H1 (cell line): ENCODE results near the gene DOC2A. TPM values are rescaled to one million over a fixed set of nuclear protein-coding genes. Genes with fewer than 3 reads are reported as not detected.

Experiments
- CTCF ChIA-PET: fragments of 300-600 bp; sonication (Branson Sonifier 250); formaldehyde crosslinking; loops from one replicate; lab custom pipeline; 2021; ENCODE audit not compliant: partially characterized antibody; lab: Charles Lee
- POLR2A ChIA-PET: fragments of 300-600 bp; sonication (Branson Sonifier 250); formaldehyde crosslinking; loops from one replicate; lab custom pipeline; 2021; ENCODE audit warnings: inconsistent platforms; ENCODE audit not compliant: partially characterized antibody; lab: Charles Lee
- DNase-seq, 2 experiments: peaks; one replicate each; pipeline versions ENCODE4 v3.0.0 to v3.0.0-alpha.2; 2010 to 2022; ENCODE audit warnings: low spot score in 2 of 2, low read depth in 1 of 2, mixed read lengths in 1 of 2
- FAIRE-seq: peaks from 2 replicates; lab custom pipeline; 2011; peaks lifted over from hg19 to GRCh38; lab: Jason Lieb, UNC
- H2AFZ ChIP-seq: 2 replicates; pipeline ENCODE4 v1.8.1; 2012; ENCODE audit warnings: low read length, inconsistent platforms
- H2AK5ac ChIP-seq: 2 replicates; pipeline ENCODE4 v1.6.1; 2013; ENCODE audit warnings: low read depth, low read length
- H2BK120ac ChIP-seq: replicated peaks from 2 replicates; pipeline ENCODE3; 2013; ENCODE audit warnings: low read depth, low read length, inconsistent platforms
- H2BK12ac ChIP-seq: 2 replicates; pipeline ENCODE4 v1.6.1; 2013; ENCODE audit warnings: low read depth, low read length
- H2BK15ac ChIP-seq: 2 replicates; pipeline ENCODE4 v1.6.1; 2013; ENCODE audit warnings: low read length
- H2BK20ac ChIP-seq: 2 replicates; pipeline ENCODE4 v1.6.1; 2013; ENCODE audit warnings: low read length
- H2BK5ac ChIP-seq: 2 replicates; pipeline ENCODE4 v1.6.1; 2013; ENCODE audit warnings: low read depth, low read length
- H3K14ac ChIP-seq: 2 replicates; pipeline ENCODE4 v1.6.1; 2013; ENCODE audit warnings: inconsistent platforms; ENCODE audit not compliant: insufficient read length
- H3K18ac ChIP-seq: 2 replicates; pipeline ENCODE4 v1.6.1; 2013; ENCODE audit warnings: low read length; ENCODE audit errors: extremely low read depth
- H3K23ac ChIP-seq: 2 replicates; pipeline ENCODE4 v1.6.1; 2013; ENCODE audit warnings: inconsistent platforms; ENCODE audit not compliant: insufficient read length
- H3K23me2 ChIP-seq: 2 replicates; pipeline ENCODE4 v1.6.1; 2013; ENCODE audit warnings: low read depth, low read length
- H3K27ac ChIP-seq: 2 replicates; pipeline ENCODE4 v1.6.1; 2011; ENCODE audit warnings: low read depth, low read length, inconsistent platforms
- H3K27me3 ChIP-seq, 4 experiments: replicated peaks in 1 of 4; 1 replicate in 1 of 4; 2 replicates in 3 of 4; pipeline versions ENCODE4 v1.6.1 to v1.8.1; 2011 to 2013; ENCODE audit warnings: low read length in 3 of 4, mild to moderate bottlenecking in 3 of 4, inconsistent platforms in 2 of 4, mixed read lengths in 2 of 4, moderate library complexity in 1 of 4; ENCODE audit not compliant: control insufficient read depth in 3 of 4, insufficient read depth in 3 of 4; ENCODE audit errors: extremely low read depth in 1 of 4
- H3K36me3 ChIP-seq, 4 experiments: 2 replicates each; pipeline versions ENCODE4 v1.6.1 to v1.8.1; 2011 to 2013; ENCODE audit warnings: mild to moderate bottlenecking in 4 of 4, low read length in 3 of 4, moderate library complexity in 2 of 4, control low read depth in 1 of 4, inconsistent platforms in 1 of 4; ENCODE audit not compliant: insufficient read depth in 4 of 4, control insufficient read depth in 2 of 4
- H3K4ac ChIP-seq: replicated peaks from 2 replicates; pipeline ENCODE3; 2013; ENCODE audit warnings: low read length, low read depth, mixed read lengths, inconsistent platforms; ENCODE audit not compliant: insufficient read length
- H3K4me1 ChIP-seq, 4 experiments: replicated peaks in 1 of 4; 1 replicate in 1 of 4; 2 replicates in 3 of 4; pipeline versions ENCODE4 v1.6.1 to v1.8.1; 2011 to 2013; ENCODE audit warnings: low read length in 3 of 4, inconsistent platforms in 2 of 4, mixed read lengths in 1 of 4; ENCODE audit not compliant: insufficient read depth in 4 of 4, control insufficient read depth in 3 of 4
- H3K4me2 ChIP-seq, 2 experiments: 2 replicates each; pipeline versions ENCODE4 v1.6.1 to v1.8.1; 2011 to 2013; ENCODE audit warnings: low read depth in 2 of 2, low read length in 2 of 2, control low read depth in 1 of 2, inconsistent platforms in 1 of 2, mild to moderate bottlenecking in 1 of 2; ENCODE audit not compliant: insufficient read depth in 1 of 2
- H3K4me3 ChIP-seq, 4 experiments: fragments of 200-600, 300-600 bp in 1 of 4; sonication (generic), shearing (Covaris generic), sonication (Bioruptor Twin) in 1 of 4; 2 replicates each; pipeline versions ENCODE4 v1.5.1 to v1.8.1; 2011 to 2016; ENCODE audit warnings: low read length in 4 of 4, low read depth in 3 of 4, control low read depth in 2 of 4, inconsistent platforms in 2 of 4, mild to moderate bottlenecking in 2 of 4, mixed read lengths in 1 of 4, moderate library complexity in 1 of 4; ENCODE audit not compliant: insufficient read depth in 2 of 4; ENCODE audit errors: extremely low read depth in 1 of 4
- H3K56ac ChIP-seq: replicated peaks from 2 replicates; pipeline ENCODE3; 2013; ENCODE audit warnings: low read depth, mild to moderate bottlenecking, mixed read lengths, low read length, inconsistent platforms; ENCODE audit not compliant: insufficient read length
- H3K79me1 ChIP-seq: 2 replicates; pipeline ENCODE4 v1.6.1; 2013; ENCODE audit warnings: low read depth, low read length, control low read depth
- H3K79me2 ChIP-seq, 2 experiments: 2 replicates each; pipeline versions ENCODE4 v1.6.1 to v1.8.1; 2012 to 2013; ENCODE audit warnings: low read length in 2 of 2, mild to moderate bottlenecking in 2 of 2, inconsistent platforms in 1 of 2; ENCODE audit not compliant: insufficient read depth in 2 of 2, control insufficient read depth in 1 of 2
- H3K9ac ChIP-seq, 4 experiments: replicated peaks in 1 of 4; 1 replicate in 1 of 4; 2 replicates in 3 of 4; pipeline versions ENCODE4 v1.6.1 to v1.8.1; 2011 to 2013; ENCODE audit warnings: low read depth in 3 of 4, low read length in 3 of 4, control low read depth in 2 of 4, mild to moderate bottlenecking in 2 of 4, moderate library complexity in 2 of 4, inconsistent platforms in 1 of 4; ENCODE audit errors: extremely low read depth in 1 of 4
- H3K9me3 ChIP-seq, 2 experiments: 2 replicates each; pipeline versions ENCODE4 v1.6.1 to v1.8.1; 2012 to 2013; ENCODE audit warnings: mild to moderate bottlenecking in 2 of 2, moderate library complexity in 2 of 2, control low read depth in 1 of 2, inconsistent platforms in 1 of 2, low read depth in 1 of 2, low read length in 1 of 2, mixed read lengths in 1 of 2; ENCODE audit not compliant: insufficient read depth in 2 of 2
- H4K20me1 ChIP-seq, 2 experiments: replicated peaks in 1 of 2; 2 replicates each; pipeline versions ENCODE3 to v1.8.1; 2011 to 2013; ENCODE audit warnings: inconsistent platforms in 2 of 2, low read length in 2 of 2, mild to moderate bottlenecking in 1 of 2; ENCODE audit not compliant: insufficient read depth in 2 of 2, control insufficient read depth in 1 of 2
- H4K5ac ChIP-seq: 2 replicates; pipeline ENCODE4 v1.6.1; 2013; ENCODE audit warnings: low read length, low read depth, mixed read lengths, inconsistent platforms; ENCODE audit not compliant: insufficient read length
- H4K8ac ChIP-seq: 2 replicates; pipeline ENCODE4 v1.8.0; 2013; ENCODE audit warnings: mild to moderate bottlenecking, moderate library complexity, low read length, inconsistent platforms; ENCODE audit not compliant: insufficient read depth; ENCODE audit errors: extremely low read depth
- H4K91ac ChIP-seq: replicated peaks from 2 replicates; pipeline ENCODE3; 2013; ENCODE audit warnings: low read length, mixed read lengths, inconsistent platforms; ENCODE audit not compliant: insufficient read length
- CBX5 ChIP-seq: fragments of 300-800, 300-1000 bp; sonication (generic); IDR thresholded peaks from 2 replicates; pipeline ENCODE4 v1.7.1; 2016; ENCODE audit warnings: antibody characterized with exemption, low read length, low read depth
- CEBPB ChIP-seq: IDR thresholded peaks from 2 replicates; pipeline ENCODE4 v1.6.1; 2012; ENCODE audit warnings: low read depth, low read length
- E2F6 ChIP-seq: IDR thresholded peaks from 2 replicates; pipeline ENCODE4 v1.6.1; 2012; ENCODE audit warnings: inconsistent platforms
- GTF2F1 ChIP-seq: IDR thresholded peaks from 2 replicates; pipeline ENCODE4 v1.6.1; 2012; ENCODE audit warnings: low read depth, low read length, improper control_type of control experiment, borderline replicate concordance
- KDM4A ChIP-seq: IDR thresholded peaks from one replicate; pipeline ENCODE4 v1.7.1; 2012; ENCODE audit warnings: low read depth, mild to moderate bottlenecking, moderate library complexity, low read length, inconsistent platforms; ENCODE audit not compliant: severe bottlenecking
- KDM5A ChIP-seq: fragments of 200-600 bp; IDR thresholded peaks from 2 replicates; pipeline ENCODE4 v1.7.1; 2012; ENCODE audit warnings: mild to moderate bottlenecking, low read length, inconsistent platforms, mixed read lengths
- SIRT6 ChIP-seq: IDR thresholded peaks from one replicate; pipeline ENCODE4 v1.7.1; 2012; ENCODE audit warnings: low read length, inconsistent platforms
- SRF ChIP-seq: IDR thresholded peaks from 2 replicates; pipeline ENCODE4 v1.6.1; 2011; ENCODE audit warnings: mild to moderate bottlenecking, low read depth, low read length, moderate library complexity
- USF2 ChIP-seq: IDR thresholded peaks from 2 replicates; pipeline ENCODE4 v1.6.1; 2011; ENCODE audit warnings: low read length, improper control_type of control experiment
- WGBS, 2 experiments: shearing (Covaris generic) in 1 of 2; methylation state at CpG; one replicate each; pipeline versions ENCODE4 v1.1.6 to v1.1.7; 2013 to 2015; ENCODE audit warnings: low lambda C conversion rate in 2 of 2, mixed read lengths in 2 of 2, inconsistent platforms in 1 of 2, low coverage in 1 of 2, missing lambda C conversion rate in 1 of 2; ENCODE audit not compliant: insufficient replicate concordance in 2 of 2, insufficient coverage in 1 of 2, insufficient read length in 1 of 2; ENCODE audit errors: extremely low coverage in 1 of 2, missing lambda C conversion rate in 1 of 2; 5-methylcytosine and 5-hydroxymethylcytosine counted together
- polyA plus RNA-seq, 7 experiments: library from polyadenylated mRNA; depleted of rRNA in 3 of 7; stranded (reverse) in 5 of 7; unstranded in 2 of 7; fragments of >200 nt in 5 of 7; fragments of 200-250 nt in 2 of 7; gene quantifications; 1 replicate in 5 of 7; 2 replicates in 1 of 7; 4 replicates in 1 of 7; pipeline versions ENCODE4 v1.2.1 to v1.2.3, GENCODE V29; 2011 to 2013; ENCODE audit warnings: missing spikeins in 2 of 7, mixed read lengths in 2 of 7
- total RNA-seq: library from RNA; stranded (reverse); fragmentation: NEBNext Ultra II Directional; extraction: Animal tissue kit (Norgen Biotek cat#: 25700); gene quantifications from 2 replicates; pipeline ENCODE4 v1.2.1, GENCODE V29; 2021

Gene DOC2A
- total and polyA plus RNA-seq, 2 of the 8 experiments (the other 6 are each of a cell fraction or from before 2014, with no cell fraction given) = 13.9 to 20.7 TPM

- Histone ChIP-seq H3K4ac (no peak overlapping the region), H3K14ac (no peak overlapping the region), H3K27ac (no peak overlapping the region), H2AK5ac (no peak overlapping the region), H3K18ac (no peak overlapping the region), H3K9ac (no peak overlapping the region), H3K27me3 (no peaks in the 10 kb centered on the region), H2AFZ (no peak overlapping the region), H2BK120ac (no peak overlapping the region), H3K4me1 (peaks cover 0 to 17% (median 10%) of the 10 kb centered on the region in 4 experiments; a peak in 4 of 7 replicates), H2BK12ac (no peak overlapping the region), H3K23ac (no peak overlapping the region), H3K23me2 (peaks cover 4% of the 10 kb centered on the region; the same call in 1 of the 2 replicates), H3K4me3 (no peak overlapping the region), H4K5ac (no peak overlapping the region), H2BK20ac (no peak overlapping the region), H3K4me2 (no peak overlapping the region), H3K79me1 (peaks cover 5% of the 10 kb centered on the region; the same call in 1 of the 2 replicates), H3K56ac (no peak overlapping the region), H3K79me2 (no peaks in the 10 kb centered on the region), H3K9me3 (no peaks in the 10 kb centered on the region), H4K91ac (no peak overlapping the region), H2BK15ac (no peak overlapping the region), H2BK5ac (no peak overlapping the region), H4K8ac (no peak overlapping the region), H4K20me1 (peaks cover 12 to 16% of the 10 kb centered on the region in 2 experiments), H3K36me3 (peaks cover 0 to 7% (median under 1%) of the 10 kb centered on the region in 4 experiments; a peak in 2 of 8 replicates)
- 81% methylated on average over 12 of the region's 20 CpGs; no CpG with 5 or more reads in 1 of the 2 experiments for WGBS, 2 experiments
- POLR2A ChIA-PET = interaction anchor here (0.7 to 1.2 kb wide), 2 partner anchors 17 to 24 kb away, joined by 3 to 4 read pairs; no protein-coding TSS in a partner anchor
- no peak for FAIRE-seq
- CTCF ChIA-PET = interaction anchor here (1.1 to 1.3 kb wide), 2 partner anchors 20 to 73 kb away, joined by 3 to 6 read pairs; no protein-coding TSS in a partner anchor
- no peak for DNase-seq
- TF ChIP-seq KDM4A (no peak), KDM5A (no peak), CBX5 (no peak), CEBPB (no peak), USF2 (no peak), SRF (no peak), GTF2F1 (no peak), E2F6 (no peak), SIRT6 (no peak)
These were observed 14.3 kb upstream of the DOC2A start for GRCh38 chr16:30025156-30025555.
